Measurements from ENCODE around the gene CTRB2.
"Not testable (repeated sequence)": the region's sequence is repeated elsewhere in the genome, so short reads cannot be mapped to it uniquely, and the experiment has no call there.

Gene CTRB2

GRCh38 chr16:75206749-75207451 lies at the start of gene CTRB2:
CTRB2 (minus strand) TSS chr16:75207161; CDS start chr16:75207141, 20 bp downstream.
- DNase-seq: no peak

GRCh38 chr16:75256059-75256571 lies 49.2 kb upstream of the CTRB2 start:
- DNase-seq: no peak

GRCh38 chr16:75254359-75254837 lies 47.4 kb upstream of the CTRB2 start:
- DNase-seq: no peak

- no peak for DNase-seq
Observed at GRCh38 chr16:75252946-75253911, 46.3 kb upstream of the CTRB2 start.

- no peak for DNase-seq
Observed at GRCh38 chr16:75252049-75252864, 45.3 kb upstream of the CTRB2 start.

GRCh38 chr16:75251280-75252048 lies 44.5 kb upstream of the CTRB2 start, which contains the start of gene BCAR1:
BCAR1 (minus strand) TSS chr16:75251624; CDS start chr16:75251482, 142 bp downstream.
- DNase-seq: no peak

- DNase-seq: no peak
Observed at GRCh38 chr16:75250809-75251279, 43.9 kb upstream of the CTRB2 start.

GRCh38 chr16:75250089-75250808 lies 43.3 kb upstream of the CTRB2 start:
- DNase-seq: no peak

- no peak for DNase-seq
Observed at GRCh38 chr16:75249441-75249840, 42.5 kb upstream of the CTRB2 start.

GRCh38 chr16:75248536-75249380 lies 41.8 kb upstream of the CTRB2 start:
- DNase-seq: no peak

GRCh38 chr16:75248142-75248535 lies 41.2 kb upstream of the CTRB2 start:
- DNase-seq: no peak

- no peak for DNase-seq
Observed at GRCh38 chr16:75247249-75247648, 40.3 kb upstream of the CTRB2 start.

GRCh38 chr16:75246504-75247205 lies 39.7 kb upstream of the CTRB2 start:
- no peak for DNase-seq

- DNase-seq: no peak
Observed at GRCh38 chr16:75244844-75245758, 38.1 kb upstream of the CTRB2 start.

- no peak for DNase-seq
Observed at GRCh38 chr16:75244225-75244809, 37.4 kb upstream of the CTRB2 start.

GRCh38 chr16:75243667-75244224 lies 36.8 kb upstream of the CTRB2 start:
- no peak for DNase-seq

GRCh38 chr16:75242436-75243078 lies 35.6 kb upstream of the CTRB2 start:
- DNase-seq: not testable (repeated sequence)

Data from activated effector memory CD4-positive, alpha-beta T cell treated with anti-CD3 and anti-CD28 coated beads, Interleukin-2, amount 50 U/mL, for 16 hours (primary cell).